ENCODE results near the gene POC1B. TPM values are rescaled to one million over a fixed set of nuclear protein-coding genes. Genes with fewer than 3 reads are reported as not detected.

Gene POC1B
- total and polyA plus RNA-seq, 12 donors = 3.3 to 18.5 (median 11.8) TPM

- WGBS, 4 donors = 55 to 75% (median 65%) methylated on average over 1 of the region's 1 CpG
- DNase-seq = no peak
- H3K27me3 ChIP-seq = no peaks in the 10 kb centered on the region
- H3K36me3 ChIP-seq (replicated peaks in 1 of 2) = no peaks in the 10 kb centered on the region
- H3K4me1 ChIP-seq (replicated peaks in 1 of 2) = no peaks in the 10 kb centered on the region
- H3K27ac ChIP-seq = no peak overlapping the region
- TF ChIP-seq, protein P1, sequence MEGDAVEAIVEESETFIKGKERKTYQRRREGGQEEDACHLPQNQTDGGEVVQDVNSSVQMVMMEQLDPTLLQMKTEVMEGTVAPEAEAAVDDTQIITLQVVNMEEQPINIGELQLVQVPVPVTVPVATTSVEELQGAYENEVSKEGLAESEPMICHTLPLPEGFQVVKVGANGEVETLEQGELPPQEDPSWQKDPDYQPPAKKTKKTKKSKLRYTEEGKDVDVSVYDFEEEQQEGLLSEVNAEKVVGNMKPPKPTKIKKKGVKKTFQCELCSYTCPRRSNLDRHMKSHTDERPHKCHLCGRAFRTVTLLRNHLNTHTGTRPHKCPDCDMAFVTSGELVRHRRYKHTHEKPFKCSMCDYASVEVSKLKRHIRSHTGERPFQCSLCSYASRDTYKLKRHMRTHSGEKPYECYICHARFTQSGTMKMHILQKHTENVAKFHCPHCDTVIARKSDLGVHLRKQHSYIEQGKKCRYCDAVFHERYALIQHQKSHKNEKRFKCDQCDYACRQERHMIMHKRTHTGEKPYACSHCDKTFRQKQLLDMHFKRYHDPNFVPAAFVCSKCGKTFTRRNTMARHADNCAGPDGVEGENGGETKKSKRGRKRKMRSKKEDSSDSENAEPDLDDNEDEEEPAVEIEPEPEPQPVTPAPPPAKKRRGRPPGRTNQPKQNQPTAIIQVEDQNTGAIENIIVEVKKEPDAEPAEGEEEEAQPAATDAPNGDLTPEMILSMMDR (IDR thresholded peaks at IDR 0.05) = no peak
- no peak for TF ChIP-seq POLR2A (IDR thresholded peaks at IDR 0.05)
- no peaks in the 10 kb centered on the region for H3K9me3 ChIP-seq (replicated peaks in 1 of 3)
- H3K4me3 ChIP-seq = no peak overlapping the region
- intact Hi-C loops (cut with DNase I) = loop anchor here (5.0 to 10.0 kb wide), 2 partner anchors 48 to 50 kb away; partner anchors contain the start of genes GALNT4 (in 2 of the 2) and POC1B (in 1 of the 2)
These were observed 51.2 kb downstream of the POC1B start for GRCh38 chr12:89474615-89475014.

DNA sequence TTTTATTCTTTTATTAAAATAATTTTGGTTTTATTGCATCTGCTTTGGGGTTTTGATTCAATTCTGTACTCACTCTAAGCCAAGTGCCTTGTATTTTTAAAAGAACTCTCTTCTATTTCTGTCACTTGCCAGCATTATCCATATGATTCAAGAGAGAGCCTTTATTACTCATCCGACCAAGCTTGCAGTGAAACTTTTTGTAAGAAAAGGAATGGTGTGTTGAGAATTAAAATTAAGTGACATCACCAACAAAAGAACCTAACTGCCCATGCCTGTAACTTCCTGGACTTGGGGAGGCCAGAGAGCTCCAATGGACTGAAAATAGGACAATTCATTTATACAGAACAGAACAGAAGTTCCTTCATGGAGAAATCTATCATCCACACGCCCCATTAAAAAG, 53.3 kb downstream of the POC1B start:
- TF ChIP-seq, protein P1 (IDR thresholded peaks at IDR 0.05) = no peak
- no peak for TF ChIP-seq POLR2A (IDR thresholded peaks at IDR 0.05)
- no peak for DNase-seq
- no peaks in the 10 kb centered on the region for H3K36me3 ChIP-seq (replicated peaks in 1 of 2)
- H3K27me3 ChIP-seq = no peaks in the 10 kb centered on the region
- no peak overlapping the region for H3K4me3 ChIP-seq
- intact Hi-C loops (cut with DNase I) = loop anchor here (5.0 to 10.0 kb wide), 2 partner anchors 50 to 52 kb away; partner anchors contain the start of genes GALNT4 (in 2 of the 2) and POC1B (in 1 of the 2)
- H3K27ac ChIP-seq = no peak overlapping the region
- 74 to 79% (median 77%) methylated on average over 2 of the region's 2 CpGs for WGBS, 4 donors
- no peaks in the 10 kb centered on the region for H3K4me1 ChIP-seq (replicated peaks in 1 of 2)
- H3K9me3 ChIP-seq (replicated peaks in 1 of 3) = no peaks in the 10 kb centered on the region

DNA sequence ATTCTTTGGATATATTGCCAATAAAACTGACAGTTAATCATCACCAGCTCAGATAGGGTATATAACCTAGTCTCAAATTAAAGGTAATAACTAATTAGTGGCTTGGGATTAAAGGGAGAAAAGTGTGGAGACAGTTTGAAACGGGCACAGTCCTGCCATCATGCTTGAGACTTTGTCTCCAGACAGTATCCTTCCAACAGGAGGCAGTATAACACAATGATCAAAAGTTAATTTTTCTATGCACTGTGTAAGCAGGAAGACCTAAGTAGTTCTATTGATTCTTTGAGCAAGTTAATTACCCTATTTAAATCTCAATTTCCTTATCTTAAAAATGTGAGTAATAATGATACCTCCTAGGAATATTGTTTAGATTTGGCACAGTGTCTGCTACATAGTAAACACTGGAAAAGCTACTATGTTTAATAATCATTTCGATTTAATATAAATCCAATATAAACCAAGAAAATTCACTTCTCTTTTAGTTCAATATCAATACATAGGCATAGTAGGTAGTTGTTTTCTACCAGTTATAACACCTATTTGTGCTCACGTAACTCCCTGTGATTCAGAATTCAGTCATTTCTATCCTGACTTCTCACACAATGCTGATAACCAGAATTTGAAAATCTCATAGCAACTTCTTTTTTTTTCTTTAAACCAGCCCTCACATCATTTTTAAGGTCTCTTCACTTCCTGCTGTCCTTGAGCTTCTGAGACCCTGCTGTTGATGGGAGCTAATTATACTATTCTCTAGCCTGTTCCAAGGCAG, 54.9 kb downstream of the POC1B start:
- H3K36me3 ChIP-seq (replicated peaks in 1 of 2) = no peaks in the 10 kb centered on the region
- 59 to 61% (median 60%) methylated on average over 3 of the region's 3 CpGs for WGBS, 4 donors
- H3K4me3 ChIP-seq = no peak overlapping the region
- TF ChIP-seq, protein P1 (IDR thresholded peaks at IDR 0.05) = peak; percentile 31 to 73 (median 64)
- TF ChIP-seq POLR2A (IDR thresholded peaks at IDR 0.05) = no peak
- intact Hi-C loops (cut with DNase I) = loop anchor here (5.0 to 10.0 kb wide), 2 partner anchors 51 to 54 kb away; partner anchors contain the start of genes GALNT4 (in 2 of the 2) and POC1B (in 1 of the 2)
- H3K4me1 ChIP-seq (replicated peaks in 1 of 2) = no peaks in the 10 kb centered on the region
- no peak overlapping the region for H3K27ac ChIP-seq
- no peaks in the 10 kb centered on the region for H3K9me3 ChIP-seq (replicated peaks in 1 of 3)
- H3K27me3 ChIP-seq = no peaks in the 10 kb centered on the region
- DNase-seq = no peak

DNA sequence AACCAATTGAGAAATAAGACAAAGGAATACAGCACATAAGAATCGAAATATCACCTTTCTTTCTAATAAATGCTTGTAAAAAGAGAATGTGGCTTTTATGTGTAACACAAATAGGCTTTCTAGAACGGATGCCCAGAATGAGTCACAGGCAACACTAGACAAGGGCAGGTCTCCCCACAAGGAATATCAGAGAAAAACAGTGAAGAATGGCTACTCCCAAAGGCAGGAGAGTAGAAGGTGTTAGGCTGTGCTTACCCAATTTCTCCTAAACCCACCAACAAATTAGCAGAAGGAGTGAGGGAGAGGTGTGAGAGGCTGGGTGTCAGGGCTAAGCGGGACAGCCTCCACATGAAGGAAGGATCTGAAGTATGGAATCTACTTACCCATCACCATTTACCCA, 56.5 kb downstream of the POC1B start:
- 59 to 71% (median 69%) methylated on average over 3 of the region's 3 CpGs for WGBS, 4 donors
- TF ChIP-seq, protein P1 (IDR thresholded peaks at IDR 0.05) = no peak
- no peak for TF ChIP-seq POLR2A (IDR thresholded peaks at IDR 0.05)
- Histone ChIP-seq H3K36me3 (replicated peaks in 1 of 2) (no peaks in the 10 kb centered on the region), H3K27me3 (no peaks in the 10 kb centered on the region), H3K27ac (no peak overlapping the region), H3K9me3 (replicated peaks in 1 of 3) (no peaks in the 10 kb centered on the region), H3K4me3 (no peak overlapping the region), H3K4me1 (replicated peaks in 1 of 2) (no peaks in the 10 kb centered on the region)
- intact Hi-C loops (cut with DNase I) = no loop called here
- no peak for DNase-seq
